Chondrocyte (in vitro differentiated cells): Measurements from ENCODE around the gene FURIN. TPM values are rescaled to one million over a fixed set of nuclear protein-coding genes. Genes with fewer than 3 reads are reported as not detected.
A peak's percentile ranks its signal among the peaks of the same experiment; 100 is the strongest.

ENCODE experiments used
- DNase-seq: peaks from one replicate; pipeline ENCODE4 v3.0.0; 2021; ENCODE audit warnings: mixed read lengths, low spot score
- H3K27ac Mint-ChIP-seq: one replicate; pipeline ENCODE4 v1.8.0; 2021; ENCODE audit warnings: mild to moderate bottlenecking, moderate library complexity, mixed read lengths; ENCODE audit not compliant: unreplicated experiment
- H3K27me3 Mint-ChIP-seq: 2 replicates; pipeline ENCODE4 v1.8.0; 2021; ENCODE audit warnings: low read depth, mixed read lengths
- H3K36me3 Mint-ChIP-seq: 2 replicates; pipeline ENCODE4 v1.8.0; 2021; ENCODE audit warnings: low read depth, mixed read lengths
- H3K4me1 Mint-ChIP-seq: 2 replicates; pipeline ENCODE4 v1.8.0; 2021; ENCODE audit warnings: low read depth, mild to moderate bottlenecking, mixed read lengths
- H3K4me3 Mint-ChIP-seq: one replicate; pipeline ENCODE4 v1.8.0; 2021; ENCODE audit warnings: mild to moderate bottlenecking, moderate library complexity, mixed read lengths; ENCODE audit not compliant: unreplicated experiment
- H3K9me3 Mint-ChIP-seq: 2 replicates; pipeline ENCODE4 v1.8.0; 2021; ENCODE audit warnings: low read depth, mixed read lengths
- total RNA-seq: library from RNA; stranded (reverse); gene quantifications from 3 replicates; pipeline ENCODE4 v1.2.1, GENCODE V29; 2021
- TF ChIP-seq, protein P1 (sequence below): fragments of 200-600 bp; sonication (generic); IDR thresholded peaks from 2 replicates; pipeline ENCODE4 v1.5.0; 2021; ENCODE audit warnings: antibody characterized with exemption, mild to moderate bottlenecking, moderate library complexity

Gene FURIN
- total RNA-seq, 1 donor from 2014 or later: 66.2 TPM

DNA sequence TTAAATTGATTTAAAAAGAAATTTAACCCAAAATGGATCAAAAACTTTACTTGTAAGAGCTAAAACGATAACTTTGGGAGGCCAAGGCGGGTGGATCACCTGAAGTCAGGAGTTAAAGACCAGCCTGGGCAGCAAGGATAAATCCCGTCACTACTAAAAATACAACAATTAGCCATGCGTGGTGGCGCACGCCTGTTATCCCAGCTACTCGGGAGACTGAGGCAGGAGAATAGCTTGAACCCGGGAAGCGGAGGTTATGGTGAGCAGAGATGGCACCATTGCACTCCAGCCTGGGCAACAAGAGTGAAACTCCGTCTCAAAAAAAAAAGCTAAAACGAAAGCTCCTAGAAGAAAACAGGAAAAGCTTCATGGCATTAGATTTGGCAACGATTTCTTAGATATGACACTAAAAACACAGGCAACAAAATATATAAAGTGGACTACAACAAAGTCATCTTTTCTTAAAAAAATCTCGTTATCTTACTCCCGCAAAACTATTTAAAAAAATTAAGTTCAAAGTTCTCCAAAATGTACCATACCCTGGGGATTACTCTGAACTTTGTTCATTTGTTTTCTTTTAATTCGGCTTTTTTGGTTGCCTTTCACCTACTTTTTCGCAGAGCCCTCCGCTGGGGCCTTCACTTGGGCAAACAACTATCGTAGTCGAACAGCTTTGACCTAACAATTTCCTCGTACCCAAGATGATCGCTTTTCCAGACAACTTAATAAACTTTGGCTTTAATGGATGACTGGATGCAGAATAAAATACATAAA is 61.0 kb downstream of the FURIN start:
- Mint-ChIP-seq H3K4me1 (peaks cover 15% of the 10 kb centered on the region), H3K27ac (no peak overlapping the region), H3K4me3 (no peak overlapping the region), H3K36me3 (no peaks in the 10 kb centered on the region), H3K9me3 (no peaks in the 10 kb centered on the region), H3K27me3 (no peaks in the 10 kb centered on the region)
- no peak for DNase-seq
- TF ChIP-seq, protein P1, sequence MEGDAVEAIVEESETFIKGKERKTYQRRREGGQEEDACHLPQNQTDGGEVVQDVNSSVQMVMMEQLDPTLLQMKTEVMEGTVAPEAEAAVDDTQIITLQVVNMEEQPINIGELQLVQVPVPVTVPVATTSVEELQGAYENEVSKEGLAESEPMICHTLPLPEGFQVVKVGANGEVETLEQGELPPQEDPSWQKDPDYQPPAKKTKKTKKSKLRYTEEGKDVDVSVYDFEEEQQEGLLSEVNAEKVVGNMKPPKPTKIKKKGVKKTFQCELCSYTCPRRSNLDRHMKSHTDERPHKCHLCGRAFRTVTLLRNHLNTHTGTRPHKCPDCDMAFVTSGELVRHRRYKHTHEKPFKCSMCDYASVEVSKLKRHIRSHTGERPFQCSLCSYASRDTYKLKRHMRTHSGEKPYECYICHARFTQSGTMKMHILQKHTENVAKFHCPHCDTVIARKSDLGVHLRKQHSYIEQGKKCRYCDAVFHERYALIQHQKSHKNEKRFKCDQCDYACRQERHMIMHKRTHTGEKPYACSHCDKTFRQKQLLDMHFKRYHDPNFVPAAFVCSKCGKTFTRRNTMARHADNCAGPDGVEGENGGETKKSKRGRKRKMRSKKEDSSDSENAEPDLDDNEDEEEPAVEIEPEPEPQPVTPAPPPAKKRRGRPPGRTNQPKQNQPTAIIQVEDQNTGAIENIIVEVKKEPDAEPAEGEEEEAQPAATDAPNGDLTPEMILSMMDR: no peak

DNA sequence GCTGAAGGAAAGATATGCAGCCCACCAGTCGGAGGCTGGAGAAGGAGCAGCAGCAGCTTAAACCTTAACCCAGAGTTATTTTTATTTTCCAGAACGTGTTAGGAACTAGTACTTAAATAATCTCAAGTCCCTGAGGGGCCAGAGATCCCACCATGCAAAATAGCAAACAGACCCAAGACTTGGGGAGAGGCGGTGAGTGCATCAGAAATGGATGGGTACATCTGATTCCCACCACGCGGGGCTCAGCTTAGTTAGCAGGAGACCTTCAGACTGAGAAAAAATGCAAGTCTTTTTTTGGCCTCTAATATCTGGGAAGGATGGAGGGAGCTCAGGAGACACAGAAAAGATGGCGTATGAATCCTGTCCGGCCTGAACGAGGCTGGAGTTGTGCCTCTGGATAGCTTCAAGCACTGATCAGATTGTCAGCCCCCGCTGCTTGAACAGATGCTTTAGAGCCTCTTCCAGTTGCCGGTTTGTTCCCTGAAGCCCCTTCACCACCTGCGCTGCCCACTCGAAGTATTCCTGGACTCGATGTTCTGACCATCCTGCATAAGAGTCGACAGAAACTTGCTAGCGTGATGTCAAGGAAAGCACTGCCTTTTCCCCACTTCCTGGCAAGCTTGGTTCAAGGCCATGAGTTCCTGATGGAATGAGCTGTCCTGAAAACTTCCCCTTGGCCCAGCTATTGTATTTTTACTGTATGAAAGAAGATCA is 62.6 kb downstream of the FURIN start:
- no peaks in the 10 kb centered on the region for H3K36me3 Mint-ChIP-seq
- H3K27ac Mint-ChIP-seq: no peak overlapping the region
- TF ChIP-seq, protein P1: no peak
- no peak for DNase-seq
- H3K9me3 Mint-ChIP-seq: no peaks in the 10 kb centered on the region
- H3K4me3 Mint-ChIP-seq: peak overlapping the region; percentile 28
- peaks cover 23% of the 10 kb centered on the region for H3K4me1 Mint-ChIP-seq
- no peaks in the 10 kb centered on the region for H3K27me3 Mint-ChIP-seq

DNA sequence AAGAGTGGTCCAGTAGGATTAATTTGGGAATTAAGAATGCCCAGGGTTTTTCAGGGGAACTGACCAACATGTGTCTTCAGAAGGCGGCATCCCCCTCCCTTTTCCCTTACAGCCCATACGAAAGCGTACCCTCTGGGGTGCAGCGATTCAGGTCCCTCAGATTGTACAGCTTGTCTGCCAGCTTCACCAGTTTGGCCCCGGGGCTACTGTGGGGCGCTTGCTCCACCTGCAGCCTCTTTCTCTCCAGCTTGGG is 63.1 kb downstream of the FURIN start:
- TF ChIP-seq, protein P1: no peak
- no peak overlapping the region for H3K27ac Mint-ChIP-seq
- H3K9me3 Mint-ChIP-seq: no peaks in the 10 kb centered on the region
- peaks cover 28% of the 10 kb centered on the region for H3K4me1 Mint-ChIP-seq
- H3K27me3 Mint-ChIP-seq: no peaks in the 10 kb centered on the region
- H3K4me3 Mint-ChIP-seq: peak overlapping the region; percentile 88
- no peaks in the 10 kb centered on the region for H3K36me3 Mint-ChIP-seq
- DNase-seq: no peak

DNA sequence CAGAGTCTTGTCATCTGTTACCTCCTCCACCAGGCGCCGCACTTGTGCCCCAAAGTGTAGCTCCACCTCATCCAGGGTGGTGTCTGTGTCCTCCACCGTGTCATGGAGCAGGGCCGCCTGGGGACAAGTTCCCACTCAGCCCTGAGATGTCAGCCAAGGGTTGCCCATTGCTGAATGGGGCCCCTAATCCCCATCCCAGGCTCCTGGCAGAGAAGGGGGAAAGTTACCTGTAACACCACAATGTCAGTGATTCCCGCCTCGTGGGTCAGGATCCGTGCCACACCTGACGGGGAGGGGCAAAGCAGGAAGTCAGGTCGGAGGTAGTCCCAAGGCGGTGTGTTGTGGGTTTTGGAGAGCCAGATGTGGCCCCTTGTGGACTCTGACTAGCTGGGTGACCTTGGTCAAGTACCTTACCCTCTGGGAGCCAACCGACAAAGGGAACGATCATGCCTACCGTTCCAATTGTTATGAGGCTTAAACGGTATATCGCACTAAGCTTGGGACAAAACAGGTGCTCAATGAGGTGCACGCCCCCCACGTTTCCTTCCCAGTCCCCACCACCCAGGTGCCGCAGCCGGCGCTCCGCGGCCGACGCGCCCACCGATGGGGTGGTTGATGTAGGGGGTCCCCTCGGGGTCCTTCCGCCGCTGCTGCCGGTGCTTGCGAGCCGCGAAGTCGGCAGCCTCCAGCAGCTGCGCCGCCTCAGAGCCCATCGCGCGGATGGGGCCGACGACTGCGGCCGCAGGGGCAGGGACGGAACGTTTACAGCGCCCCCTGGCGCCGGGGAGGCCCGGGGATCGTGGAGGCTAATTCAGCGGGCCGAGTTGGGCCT is 63.7 kb downstream of the FURIN start, which contains the start of gene HDDC3:
Gene HDDC3 (minus strand): TSS at position 722 of the 832 bp plus-strand sequence. CDS start 9 bp downstream, at position 713.
- Mint-ChIP-seq H3K36me3 (no peaks in the 10 kb centered on the region), H3K27ac (peak within 1 kb of the TSS; percentile 91), H3K27me3 (no peaks in the 10 kb centered on the region), H3K4me3 (peak within 1 kb of the TSS; percentile 88), H3K9me3 (no peaks in the 10 kb centered on the region), H3K4me1 (peaks cover 32% of the 10 kb centered on the region)
- TF ChIP-seq, protein P1: peak; percentile 93
- DNase-seq: no peak

DNA sequence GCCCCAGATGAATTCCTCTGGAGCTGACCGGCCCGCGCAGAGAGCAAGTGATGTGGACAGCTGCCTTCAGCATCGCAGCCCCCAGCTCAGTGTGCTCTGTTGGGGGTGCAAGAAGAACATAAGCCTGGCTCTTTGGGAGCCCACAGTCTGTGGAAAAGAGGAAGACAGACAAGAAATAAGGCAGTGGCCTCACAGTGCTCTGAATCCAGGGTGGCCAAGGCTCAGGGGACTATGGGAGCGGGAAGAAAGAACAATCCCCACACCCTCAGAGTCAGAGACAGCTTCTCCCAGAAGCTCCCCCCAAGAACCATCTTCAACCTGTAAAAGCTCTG is 64.2 kb downstream of the FURIN start:
- no peaks in the 10 kb centered on the region for H3K27me3 Mint-ChIP-seq
- H3K27ac Mint-ChIP-seq: peak overlapping the region; percentile 91
- TF ChIP-seq, protein P1: peak; percentile 51
- peaks cover 32% of the 10 kb centered on the region for H3K4me1 Mint-ChIP-seq
- DNase-seq: no peak
- H3K4me3 Mint-ChIP-seq: peak overlapping the region; percentile 88
- H3K9me3 Mint-ChIP-seq: no peaks in the 10 kb centered on the region
- H3K36me3 Mint-ChIP-seq: no peaks in the 10 kb centered on the region
